PC-9 (cell line): ENCODE measurements around the gene GALNT2.

Source experiments
- EZH2 ChIP-seq: fragments of 200-600 bp; sonication (generic); IDR thresholded peaks from 2 replicates; pipeline ENCODE4 v1.8.0; 2017; ENCODE audit warnings: antibody characterized with exemption, low read depth
- TF ChIP-seq, protein P1 (sequence below): fragments of 200-600 bp; sonication (generic); conservative IDR thresholded peaks from 2 replicates; pipeline ENCODE4 v1.6.1; 2017; ENCODE audit warnings: mixed run types, antibody characterized with exemption, mild to moderate bottlenecking, moderate library complexity

DNA sequence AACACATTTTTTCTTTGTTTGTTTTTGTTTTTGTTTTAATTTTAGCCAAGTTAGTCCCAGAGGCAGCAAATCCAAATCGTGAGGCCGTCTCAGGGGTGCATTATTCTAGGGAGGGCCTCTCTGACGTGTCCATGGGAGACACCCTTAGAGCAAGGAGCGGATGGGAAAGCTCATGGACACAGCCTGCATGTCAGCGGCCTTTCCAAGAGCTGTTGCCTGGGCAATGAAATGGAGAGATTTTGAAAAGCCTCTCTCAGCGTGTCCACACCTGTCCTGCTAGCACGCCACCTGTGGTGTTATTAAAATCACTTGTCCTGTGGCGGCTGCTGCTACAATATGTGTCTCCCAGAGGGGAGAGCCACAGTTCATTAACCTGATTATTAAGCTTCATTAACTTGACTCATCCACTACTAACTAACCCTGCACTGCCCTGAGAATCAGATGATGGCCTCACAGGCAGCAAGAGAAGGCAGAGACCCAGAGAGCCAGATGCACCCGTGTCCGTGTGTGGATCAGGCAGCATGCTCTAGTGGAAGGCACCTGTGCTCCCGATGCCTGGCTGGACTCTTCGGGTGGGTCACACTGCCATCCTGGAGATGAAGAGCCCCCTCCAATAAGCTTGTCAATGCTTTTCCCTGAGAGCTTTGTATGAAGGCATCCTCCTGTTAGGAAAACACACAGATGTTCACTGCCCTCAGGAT is 225.8 kb downstream of the GALNT2 start:
- no peak for TF ChIP-seq EZH2
- TF ChIP-seq, protein P1, sequence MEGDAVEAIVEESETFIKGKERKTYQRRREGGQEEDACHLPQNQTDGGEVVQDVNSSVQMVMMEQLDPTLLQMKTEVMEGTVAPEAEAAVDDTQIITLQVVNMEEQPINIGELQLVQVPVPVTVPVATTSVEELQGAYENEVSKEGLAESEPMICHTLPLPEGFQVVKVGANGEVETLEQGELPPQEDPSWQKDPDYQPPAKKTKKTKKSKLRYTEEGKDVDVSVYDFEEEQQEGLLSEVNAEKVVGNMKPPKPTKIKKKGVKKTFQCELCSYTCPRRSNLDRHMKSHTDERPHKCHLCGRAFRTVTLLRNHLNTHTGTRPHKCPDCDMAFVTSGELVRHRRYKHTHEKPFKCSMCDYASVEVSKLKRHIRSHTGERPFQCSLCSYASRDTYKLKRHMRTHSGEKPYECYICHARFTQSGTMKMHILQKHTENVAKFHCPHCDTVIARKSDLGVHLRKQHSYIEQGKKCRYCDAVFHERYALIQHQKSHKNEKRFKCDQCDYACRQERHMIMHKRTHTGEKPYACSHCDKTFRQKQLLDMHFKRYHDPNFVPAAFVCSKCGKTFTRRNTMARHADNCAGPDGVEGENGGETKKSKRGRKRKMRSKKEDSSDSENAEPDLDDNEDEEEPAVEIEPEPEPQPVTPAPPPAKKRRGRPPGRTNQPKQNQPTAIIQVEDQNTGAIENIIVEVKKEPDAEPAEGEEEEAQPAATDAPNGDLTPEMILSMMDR, result no peak
